H9 (cell line): Measurements from ENCODE around the gene MRFAP1. TPM values are rescaled to one million over a fixed set of nuclear protein-coding genes. Genes with fewer than 3 reads are reported as not detected.

ENCODE experiments used
- DNase-seq: peaks from one replicate; pipeline ENCODE4 v3.0.0-alpha.2; 2017
- H2AFZ ChIP-seq: one replicate; pipeline ENCODE4 v1.6.1; 2013; ENCODE audit warnings: mild to moderate bottlenecking, low read length, control low read depth, moderate library complexity
- H2AK5ac ChIP-seq: 2 replicates; pipeline ENCODE4 v1.6.1; 2013; ENCODE audit warnings: low read length, control low read depth, mixed read lengths; ENCODE audit not compliant: insufficient read length
- H2BK120ac ChIP-seq: one replicate; pipeline ENCODE4 v1.6.1; 2013; ENCODE audit warnings: low read depth, mild to moderate bottlenecking, low read length, control low read depth, inconsistent platforms; ENCODE audit not compliant: poor library complexity, severe bottlenecking
- H2BK12ac ChIP-seq: 2 replicates; pipeline ENCODE4 v1.6.1; 2013; ENCODE audit warnings: low read length, control low read depth, mixed read lengths, low read depth; ENCODE audit not compliant: insufficient read length
- H2BK15ac ChIP-seq: 2 replicates; pipeline ENCODE4 v1.6.1; 2013; ENCODE audit warnings: low read depth, low read length, control low read depth
- H2BK20ac ChIP-seq: one replicate; pipeline ENCODE4 v1.6.1; 2013; ENCODE audit warnings: low read depth, mild to moderate bottlenecking, low read length, control low read depth, inconsistent platforms; ENCODE audit not compliant: poor library complexity, severe bottlenecking
- H2BK5ac ChIP-seq: 2 replicates; pipeline ENCODE4 v1.6.1; 2013; ENCODE audit warnings: low read length, control low read depth, mixed read lengths; ENCODE audit not compliant: insufficient read length
- H3K14ac ChIP-seq: 2 replicates; pipeline ENCODE4 v1.6.1; 2013; ENCODE audit warnings: low read length, control low read depth; ENCODE audit not compliant: insufficient read depth
- H3K18ac ChIP-seq: 2 replicates; pipeline ENCODE4 v1.6.1; 2013; ENCODE audit warnings: low read depth, mild to moderate bottlenecking, mixed read lengths, low read length, control low read depth; ENCODE audit not compliant: insufficient read length
- H3K23ac ChIP-seq: 2 replicates; pipeline ENCODE4 v1.6.1; 2013; ENCODE audit warnings: low read length, control low read depth, mixed read lengths, low read depth; ENCODE audit not compliant: insufficient read length
- H3K23me2 ChIP-seq: 2 replicates; pipeline ENCODE4 v1.6.1; 2013; ENCODE audit warnings: low read depth, mild to moderate bottlenecking, mixed read lengths, low read length, control low read depth; ENCODE audit not compliant: insufficient read length, poor library complexity, severe bottlenecking
- H3K27ac ChIP-seq: 2 replicates; pipeline ENCODE4 v1.5.1; 2013; ENCODE audit warnings: low read length, control low read depth, mixed read lengths, low read depth; ENCODE audit not compliant: insufficient read length
- H3K27me3 ChIP-seq: 2 replicates; pipeline ENCODE4 v1.6.1; 2013; ENCODE audit warnings: low read length, control low read depth, inconsistent platforms; ENCODE audit not compliant: insufficient read depth
- H3K4ac ChIP-seq: 2 replicates; pipeline ENCODE4 v1.6.1; 2013; ENCODE audit warnings: low read depth, mild to moderate bottlenecking, control low read depth, inconsistent platforms, low read length, moderate library complexity
- H3K4me1 ChIP-seq: 2 replicates; pipeline ENCODE4 v1.6.1; 2013; ENCODE audit warnings: low read length, control low read depth, inconsistent platforms; ENCODE audit not compliant: insufficient read depth
- H3K4me2 ChIP-seq: 2 replicates; pipeline ENCODE4 v1.6.1; 2013; ENCODE audit warnings: low read length, control low read depth, mixed read lengths; ENCODE audit not compliant: insufficient read length, insufficient read depth
- H3K56ac ChIP-seq: 2 replicates; pipeline ENCODE4 v1.6.1; 2013; ENCODE audit warnings: low read depth, mild to moderate bottlenecking, mixed read lengths, low read length, control low read depth; ENCODE audit not compliant: insufficient read length
- H3K79me1 ChIP-seq: 2 replicates; pipeline ENCODE4 v1.6.1; 2013; ENCODE audit warnings: low read depth, mild to moderate bottlenecking, moderate library complexity, low read length, control low read depth, inconsistent platforms; ENCODE audit not compliant: insufficient read depth, poor library complexity, severe bottlenecking
- H3K79me2 ChIP-seq: 2 replicates; pipeline ENCODE4 v1.6.1; 2013; ENCODE audit warnings: low read length, control low read depth, inconsistent platforms; ENCODE audit not compliant: insufficient read depth
- H3K9ac ChIP-seq: 2 replicates; pipeline ENCODE4 v1.6.1; 2013; ENCODE audit warnings: low read length, control low read depth, mixed read lengths; ENCODE audit not compliant: insufficient read length; ENCODE audit errors: extremely low read depth
- H3K9me3 ChIP-seq: one replicate; pipeline ENCODE4 v1.6.1; 2013; ENCODE audit warnings: low read depth, low read length, inconsistent platforms; ENCODE audit not compliant: control insufficient read depth
- H3T11ph ChIP-seq: one replicate; pipeline ENCODE4 v1.6.1; 2013; ENCODE audit warnings: mild to moderate bottlenecking, low read length, control low read depth, inconsistent platforms
- H4K20me1 ChIP-seq: one replicate; pipeline ENCODE4 v1.6.1; 2013; ENCODE audit not compliant: control insufficient read depth, insufficient read length, insufficient read depth
- H4K5ac ChIP-seq: 2 replicates; pipeline ENCODE4 v1.6.1; 2013; ENCODE audit warnings: low read depth, mild to moderate bottlenecking, mixed read lengths, low read length, control low read depth; ENCODE audit not compliant: insufficient read length
- H4K8ac ChIP-seq: replicated peaks from 2 replicates; pipeline ENCODE4 v1.6.1; 2013; ENCODE audit warnings: low read length, control low read depth, mixed read lengths, low read depth; ENCODE audit not compliant: insufficient read length
- H4K91ac ChIP-seq: 2 replicates; pipeline ENCODE4 v1.6.1; 2013; ENCODE audit warnings: low read depth, mild to moderate bottlenecking, moderate library complexity, mixed read lengths, low read length, control low read depth; ENCODE audit not compliant: insufficient read length
- H3K27ac Mint-ChIP-seq, 3 experiments: 2 replicates in 2 of 3; 3 replicates in 1 of 3; pipeline ENCODE4 v1.8.0; 2020 to 2021; ENCODE audit warnings: mixed read lengths in 3 of 3, mild to moderate bottlenecking in 1 of 3, moderate library complexity in 1 of 3
- H3K27me3 Mint-ChIP-seq: 2 replicates; pipeline ENCODE4 v1.8.0; 2021; ENCODE audit warnings: low read depth, mild to moderate bottlenecking, moderate library complexity, mixed read lengths
- H3K36me3 Mint-ChIP-seq, 3 experiments: 2 replicates in 2 of 3; 3 replicates in 1 of 3; pipeline ENCODE4 v1.8.0; 2020 to 2021; ENCODE audit warnings: low read depth in 3 of 3, mixed read lengths in 3 of 3; ENCODE audit not compliant: insufficient read depth in 1 of 3
- H3K4me1 Mint-ChIP-seq, 2 experiments: 2 replicates each; pipeline ENCODE4 v1.8.0; 2020; ENCODE audit warnings: mixed read lengths in 2 of 2
- H3K4me3 Mint-ChIP-seq, 2 experiments: 2 replicates in 1 of 2; 3 replicates in 1 of 2; pipeline ENCODE4 v1.8.0; 2020 to 2021; ENCODE audit warnings: mild to moderate bottlenecking in 2 of 2, mixed read lengths in 2 of 2, moderate library complexity in 1 of 2
- H3K9me3 Mint-ChIP-seq, 2 experiments: 2 replicates in 1 of 2; 3 replicates in 1 of 2; pipeline ENCODE4 v1.8.0; 2020; ENCODE audit warnings: mild to moderate bottlenecking in 2 of 2, mixed read lengths in 2 of 2, moderate library complexity in 1 of 2
- CTCF ChIP-seq: fragments of 200-600 bp; sonication (generic); conservative IDR thresholded peaks from 3 replicates; pipeline ENCODE4 v1.8.0; 2021; ENCODE audit warnings: antibody characterized with exemption, mild to moderate bottlenecking
- WGBS: extraction: QIAGEN DNeasy Blood & Tissue Kit; methylation state at CpG from one replicate; pipeline ENCODE4 v1.1.7; 2013; ENCODE audit warnings: missing lambda C conversion rate, low lambda C conversion rate, mixed read lengths; ENCODE audit not compliant: insufficient read length; ENCODE audit errors: extremely low coverage; 5-methylcytosine and 5-hydroxymethylcytosine counted together
- total RNA-seq: library from RNA; stranded (reverse); gene quantifications from 2 replicates; pipeline ENCODE4 v1.2.1, GENCODE V29; 2021

The MRFAP1 gene
- total RNA-seq, 1 experiment from 2014 or later = 328 TPM

GRCh38 chr4:6680372-6681034, 40.0 kb downstream of the MRFAP1 start:
- no peak overlapping the region for H2BK15ac ChIP-seq
- H4K91ac ChIP-seq = no peak overlapping the region
- peaks cover 3% of the 10 kb centered on the region; the same call in 1 of the 2 replicates for H3K4me1 ChIP-seq
- H4K5ac ChIP-seq = no peak overlapping the region
- peaks cover 7% of the 10 kb centered on the region; the same call in 1 of the 2 replicates for H3K79me2 ChIP-seq
- WGBS = no CpG with 5 or more reads among the region's 10 CpGs
- Mint-ChIP-seq H3K9me3 (no peaks in the 10 kb centered on the region; a peak in 3 of 5 replicates), H3K4me1 (peaks cover 15 to 18% of the 10 kb centered on the region in 2 experiments), H3K36me3 (peaks cover 22 to 26% (median 23%) of the 10 kb centered on the region in 3 experiments; a peak in 6 of 7 replicates), H3K4me3 (no peak overlapping the region), H3K27me3 (peaks cover 7% of the 10 kb centered on the region), H3K27ac (no peak overlapping the region)
- no peak overlapping the region for H2BK5ac ChIP-seq
- no peak overlapping the region for H3K14ac ChIP-seq
- no peak overlapping the region for H2BK20ac ChIP-seq
- peak; percentile 76 for TF ChIP-seq CTCF
- H3K23me2 ChIP-seq = no peaks in the 10 kb centered on the region
- no peak overlapping the region for H2AFZ ChIP-seq
- H3K9me3 ChIP-seq = no peaks in the 10 kb centered on the region
- no peak overlapping the region for H2BK12ac ChIP-seq
- H4K8ac ChIP-seq = no peak overlapping the region
- H3K9ac ChIP-seq = no peak overlapping the region
- no peak overlapping the region for H2AK5ac ChIP-seq
- H3K4me2 ChIP-seq = no peak overlapping the region
- H3K27ac ChIP-seq = no peak overlapping the region
- H4K20me1 ChIP-seq = no peaks in the 10 kb centered on the region
- H3T11ph ChIP-seq = no peak overlapping the region
- H3K79me1 ChIP-seq = peaks cover 6% of the 10 kb centered on the region
- no peaks in the 10 kb centered on the region for H3K27me3 ChIP-seq
- H3K4ac ChIP-seq = no peak overlapping the region
- DNase-seq = peak; percentile 80
- H2BK120ac ChIP-seq = no peak overlapping the region
- H3K18ac ChIP-seq = no peak overlapping the region
- H3K23ac ChIP-seq = no peak overlapping the region
- no peak overlapping the region for H3K56ac ChIP-seq
